ENCODE data around the gene TMEM120B.

The TMEM120B gene

GRCh38 chr12:121719926-121720414 is 7.4 kb downstream of the TMEM120B start:
- H3K4me3 ChIP-seq (ENCODE audit: low read length) = no peak overlapping the region
- DNase-seq (ENCODE audit: low read depth) = peak; percentile 81
- TF ChIP-seq CTCF (IDR thresholded peaks at IDR 0.05; ENCODE audit: insufficient read depth, low read depth, low read length, missing control alignments) = no peak

GRCh38 chr12:121720762-121721161 is 8.2 kb downstream of the TMEM120B start:
- no peak for DNase-seq (ENCODE audit: low read depth)
- no peak for TF ChIP-seq CTCF (IDR thresholded peaks at IDR 0.05; ENCODE audit: insufficient read depth, low read depth, low read length, missing control alignments)
- H3K4me3 ChIP-seq (ENCODE audit: low read length) = no peak overlapping the region

GRCh38 chr12:121722511-121722910 is 10.0 kb downstream of the TMEM120B start:
- no peak overlapping the region for H3K4me3 ChIP-seq (ENCODE audit: low read length)
- no peak for DNase-seq (ENCODE audit: low read depth)
- no peak for TF ChIP-seq CTCF (IDR thresholded peaks at IDR 0.05; ENCODE audit: insufficient read depth, low read depth, low read length, missing control alignments)

- no peak for DNase-seq (ENCODE audit: low read depth)
- no peak overlapping the region for H3K4me3 ChIP-seq (ENCODE audit: low read length)
- TF ChIP-seq CTCF (IDR thresholded peaks at IDR 0.05; ENCODE audit: insufficient read depth, low read depth, low read length, missing control alignments) = no peak
These were observed 10.6 kb downstream of the TMEM120B start for GRCh38 chr12:121723200-121723599.

- no peak for DNase-seq (ENCODE audit: low read depth)
- H3K4me3 ChIP-seq (ENCODE audit: low read length) = no peak overlapping the region
- no peak for TF ChIP-seq CTCF (IDR thresholded peaks at IDR 0.05; ENCODE audit: insufficient read depth, low read depth, low read length, missing control alignments)
These were observed 12.4 kb downstream of the TMEM120B start for GRCh38 chr12:121724925-121725324.

- DNase-seq (ENCODE audit: low read depth) = no peak
- TF ChIP-seq CTCF (IDR thresholded peaks at IDR 0.05; ENCODE audit: insufficient read depth, low read depth, low read length, missing control alignments) = no peak
- H3K4me3 ChIP-seq (ENCODE audit: low read length) = no peak overlapping the region
These were observed 12.9 kb downstream of the TMEM120B start for GRCh38 chr12:121725423-121725822.

GRCh38 chr12:121729021-121729420 is 16.5 kb downstream of the TMEM120B start:
- no peak overlapping the region for H3K4me3 ChIP-seq (ENCODE audit: low read length)
- TF ChIP-seq CTCF (IDR thresholded peaks at IDR 0.05; ENCODE audit: insufficient read depth, low read depth, low read length, missing control alignments) = no peak
- no peak for DNase-seq (ENCODE audit: low read depth)
